Measurements from ENCODE around the gene PTPRT. TPM values are rescaled to one million over a fixed set of nuclear protein-coding genes. Genes with fewer than 3 reads are reported as not detected.

Gene PTPRT
- total and polyA plus RNA-seq, 9 donors = under 0.01 to 3.2 (median 0.22) TPM; not detected in 1

DNA sequence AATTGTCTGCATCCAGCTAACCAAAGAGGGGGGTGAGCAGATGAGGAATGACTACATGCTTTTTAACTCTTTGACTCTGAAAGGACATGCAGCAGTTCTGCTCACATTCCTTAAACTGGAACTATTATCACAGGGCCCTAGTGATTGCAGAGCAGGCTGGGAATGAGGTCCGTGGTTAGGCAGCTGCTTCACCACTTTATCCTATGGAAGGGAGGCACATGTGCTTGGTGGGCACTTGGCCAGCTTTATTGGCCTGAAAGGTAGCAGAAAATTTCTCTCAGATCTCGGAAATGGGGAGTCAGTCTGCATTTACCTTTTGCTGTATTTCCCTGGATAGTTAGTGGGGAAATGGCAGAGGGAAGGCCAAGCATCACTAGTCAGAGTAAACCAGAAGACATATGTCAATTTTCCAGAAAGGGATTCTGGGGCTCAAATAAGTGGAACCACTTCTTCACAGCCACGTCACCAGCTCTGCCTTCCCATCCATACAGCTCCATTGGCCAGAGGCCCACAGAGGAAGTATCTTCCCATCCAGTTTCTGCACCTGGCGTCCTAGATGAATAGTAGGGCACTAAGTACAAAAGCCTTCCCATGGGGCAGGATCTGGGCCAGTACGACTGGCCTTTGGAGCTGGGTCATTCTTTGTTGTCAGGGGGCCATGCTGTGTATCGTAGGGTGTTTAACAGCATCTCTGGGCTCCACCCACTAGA lies 444.8 kb downstream of the PTPRT start:
- Histone ChIP-seq H3K9me3 (peaks cover 0 to 4% of the 10 kb centered on the region in 2 donors), H3K27me3 (no peaks in the 10 kb centered on the region), H3K4me1 (ENCODE audit: insufficient read depth) (no peaks in the 10 kb centered on the region), H3K27ac (no peak overlapping the region), H3K36me3 (no peaks in the 10 kb centered on the region), H3K4me3 (no peak overlapping the region)
- intact Hi-C loops (cut with DNase I) = no loop called here
- WGBS, 3 donors = 65 to 81% (median 70%) methylated on average over 6 of the region's 6 CpGs
- DNase-seq = no peak
- TF ChIP-seq, protein P1, sequence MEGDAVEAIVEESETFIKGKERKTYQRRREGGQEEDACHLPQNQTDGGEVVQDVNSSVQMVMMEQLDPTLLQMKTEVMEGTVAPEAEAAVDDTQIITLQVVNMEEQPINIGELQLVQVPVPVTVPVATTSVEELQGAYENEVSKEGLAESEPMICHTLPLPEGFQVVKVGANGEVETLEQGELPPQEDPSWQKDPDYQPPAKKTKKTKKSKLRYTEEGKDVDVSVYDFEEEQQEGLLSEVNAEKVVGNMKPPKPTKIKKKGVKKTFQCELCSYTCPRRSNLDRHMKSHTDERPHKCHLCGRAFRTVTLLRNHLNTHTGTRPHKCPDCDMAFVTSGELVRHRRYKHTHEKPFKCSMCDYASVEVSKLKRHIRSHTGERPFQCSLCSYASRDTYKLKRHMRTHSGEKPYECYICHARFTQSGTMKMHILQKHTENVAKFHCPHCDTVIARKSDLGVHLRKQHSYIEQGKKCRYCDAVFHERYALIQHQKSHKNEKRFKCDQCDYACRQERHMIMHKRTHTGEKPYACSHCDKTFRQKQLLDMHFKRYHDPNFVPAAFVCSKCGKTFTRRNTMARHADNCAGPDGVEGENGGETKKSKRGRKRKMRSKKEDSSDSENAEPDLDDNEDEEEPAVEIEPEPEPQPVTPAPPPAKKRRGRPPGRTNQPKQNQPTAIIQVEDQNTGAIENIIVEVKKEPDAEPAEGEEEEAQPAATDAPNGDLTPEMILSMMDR (IDR thresholded peaks at IDR 0.05) = no peak
- TF ChIP-seq POLR2A (IDR thresholded peaks at IDR 0.05) = no peak
- TF ChIP-seq EP300 (IDR thresholded peaks at IDR 0.05) = no peak

DNA sequence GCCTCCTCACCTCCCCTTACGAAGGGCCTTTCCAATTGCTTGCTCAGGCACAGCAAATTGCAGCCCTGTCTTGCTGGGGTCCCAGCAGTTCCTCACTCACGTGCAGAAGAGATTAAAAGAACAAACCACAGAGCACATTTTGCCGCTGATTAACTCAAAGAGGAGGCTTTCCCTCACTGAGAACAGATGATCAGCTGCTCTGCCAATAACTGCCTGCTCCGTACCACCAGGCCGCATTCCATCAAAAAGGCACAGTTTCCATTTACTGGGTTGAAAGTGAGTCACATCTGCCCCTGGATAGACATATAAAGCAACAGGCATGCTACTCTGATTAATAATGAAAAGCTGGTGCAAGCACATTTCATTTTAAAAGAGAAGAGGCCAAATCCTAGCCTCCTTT lies 446.8 kb downstream of the PTPRT start:
- no peaks in the 10 kb centered on the region for H3K27me3 ChIP-seq
- H3K4me1 ChIP-seq (ENCODE audit: insufficient read depth) = no peaks in the 10 kb centered on the region
- DNase-seq = no peak
- intact Hi-C loops (cut with DNase I) = no loop called here
- WGBS, 3 donors = 62 to 78% (median 67%) methylated on average over 5 of the region's 5 CpGs
- no peak overlapping the region for H3K27ac ChIP-seq
- H3K9me3 ChIP-seq = peaks cover 0 to 4% of the 10 kb centered on the region in 2 donors
- H3K36me3 ChIP-seq = no peaks in the 10 kb centered on the region
- TF ChIP-seq POLR2A (IDR thresholded peaks at IDR 0.05) (no peak), EP300 (IDR thresholded peaks at IDR 0.05) (no peak)
- TF ChIP-seq, protein P1 (IDR thresholded peaks at IDR 0.05) = no peak
- no peak overlapping the region for H3K4me3 ChIP-seq

DNA sequence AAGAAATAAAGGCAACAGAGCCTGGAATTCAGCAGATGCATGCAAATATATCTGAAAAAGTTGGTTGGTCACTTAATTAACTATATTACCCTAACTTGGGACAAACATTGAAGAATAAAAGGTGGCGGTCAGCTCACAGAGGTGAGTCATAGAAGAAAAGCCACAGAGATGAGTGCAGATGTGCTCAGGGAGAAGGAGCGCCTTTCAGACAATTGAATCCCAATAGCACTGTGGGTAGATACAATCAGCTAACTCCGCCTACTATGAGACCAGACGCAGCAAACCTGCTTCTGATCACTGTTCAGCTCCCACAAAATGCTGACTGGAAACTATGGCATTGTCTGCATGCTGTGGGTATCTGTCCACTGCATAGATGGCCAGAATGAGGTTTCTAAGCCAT lies 447.8 kb downstream of the PTPRT start:
- Histone ChIP-seq H3K9me3 (peaks cover 0 to 4% of the 10 kb centered on the region in 2 donors), H3K36me3 (no peaks in the 10 kb centered on the region), H3K4me3 (no peak overlapping the region), H3K27me3 (no peaks in the 10 kb centered on the region), H3K4me1 (ENCODE audit: insufficient read depth) (no peaks in the 10 kb centered on the region), H3K27ac (no peak overlapping the region)
- intact Hi-C loops (cut with DNase I) = no loop called here
- 83 to 92% (median 86%) methylated on average over 4 of the region's 4 CpGs for WGBS, 3 donors
- DNase-seq = no peak
- no peak for TF ChIP-seq POLR2A (IDR thresholded peaks at IDR 0.05)
- TF ChIP-seq EP300 (IDR thresholded peaks at IDR 0.05) = no peak
- TF ChIP-seq, protein P1 (IDR thresholded peaks at IDR 0.05) = no peak

DNA sequence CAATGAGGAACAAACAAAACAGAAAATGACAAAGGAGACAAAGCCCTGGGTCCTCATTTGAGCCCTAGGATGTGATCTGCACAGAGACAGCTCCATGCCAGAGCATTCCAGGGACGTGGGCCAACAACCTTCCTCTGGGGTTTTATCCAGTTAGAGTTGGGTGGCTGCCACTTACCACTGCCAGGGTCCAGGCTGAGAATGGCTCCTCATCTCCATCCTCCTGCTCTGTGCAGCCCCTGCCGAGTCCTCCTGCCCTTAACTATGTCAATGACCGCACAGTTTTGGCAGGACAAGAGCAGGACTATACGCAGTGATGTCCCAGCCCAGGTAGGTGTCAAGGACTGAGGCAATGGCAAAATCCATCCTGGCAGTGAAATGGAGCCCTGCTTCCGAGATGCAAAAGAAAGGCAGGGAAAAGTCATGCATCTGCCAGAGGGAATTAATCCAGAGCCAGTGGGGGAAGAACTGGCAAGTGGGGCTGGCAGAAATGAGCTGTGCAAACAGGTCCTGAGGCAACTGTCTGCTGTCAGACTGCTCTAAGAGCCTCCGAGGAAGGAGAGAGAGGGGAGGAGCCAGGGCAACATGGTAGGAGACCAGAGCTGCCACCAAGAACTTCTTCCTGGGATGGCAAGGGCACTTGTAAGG lies 449.4 kb downstream of the PTPRT start:
- DNase-seq = no peak
- Histone ChIP-seq H3K9me3 (peaks cover 0 to 4% of the 10 kb centered on the region in 2 donors), H3K27me3 (no peaks in the 10 kb centered on the region), H3K4me1 (ENCODE audit: insufficient read depth) (no peaks in the 10 kb centered on the region), H3K4me3 (no peak overlapping the region), H3K27ac (no peak overlapping the region), H3K36me3 (no peaks in the 10 kb centered on the region)
- intact Hi-C loops (cut with DNase I) = no loop called here
- 57 to 66% (median 57%) methylated on average over 6 of the region's 6 CpGs for WGBS, 3 donors
- TF ChIP-seq POLR2A (IDR thresholded peaks at IDR 0.05) = no peak
- TF ChIP-seq, protein P1 (IDR thresholded peaks at IDR 0.05) = no peak
- no peak for TF ChIP-seq EP300 (IDR thresholded peaks at IDR 0.05)

Measured in ovary (tissue), 9 donors.